SU-DHL-6 (cell line): ENCODE measurements around the gene CGB2.
"Not testable (repeated sequence)": the region's sequence is repeated elsewhere in the genome, so short reads cannot be mapped to it uniquely, and the experiment has no call there.

Experiments used
- H2AFZ ChIP-seq: fragments of 200-600 bp; sonication (generic); 2 replicates; pipeline ENCODE4 v1.6.1; 2014; ENCODE audit warnings: low read depth, mild to moderate bottlenecking, moderate library complexity, mixed read lengths, antibody characterized with exemption, low read length; ENCODE audit not compliant: severe bottlenecking
- H3F3A ChIP-seq: fragments of 200-600 bp; shearing (Covaris generic); 2 replicates; pipeline ENCODE4 v1.6.0; 2016; ENCODE audit warnings: antibody characterized with exemption, mild to moderate bottlenecking; ENCODE audit not compliant: insufficient read depth
- H3K27ac ChIP-seq: fragments of 200-600 bp; sonication (generic); 2 replicates; pipeline ENCODE4 v1.5.1; 2016; ENCODE audit warnings: low read depth, mild to moderate bottlenecking, low read length, moderate library complexity, mixed read lengths
- H3K27me3 ChIP-seq: fragments of 200-600 bp; sonication (generic), shearing (Covaris generic); 2 replicates; pipeline ENCODE4 v1.6.0; 2014; ENCODE audit warnings: mild to moderate bottlenecking, low read length
- H3K36me3 ChIP-seq: fragments of 200-600 bp; sonication (generic); 2 replicates; pipeline ENCODE4 v1.6.1; 2014; ENCODE audit warnings: mild to moderate bottlenecking, low read length, mixed read lengths
- H3K4me2 ChIP-seq: fragments of 300-600, 200-600 bp; shearing (Covaris generic), sonication (generic); 2 replicates; pipeline ENCODE4 v1.6.0; 2014; ENCODE audit warnings: low read length, low read depth, mild to moderate bottlenecking; ENCODE audit not compliant: poor library complexity, severe bottlenecking
- H3K4me3 ChIP-seq: fragments of 200-600 bp; sonication (generic); 2 replicates; pipeline ENCODE4 v1.5.1; 2014; ENCODE audit warnings: antibody characterized with exemption, low read length, mild to moderate bottlenecking, mixed read lengths; ENCODE audit not compliant: insufficient read depth, poor library complexity, severe bottlenecking
- H3K79me2 ChIP-seq: fragments of 200-600 bp; sonication (generic); 2 replicates; pipeline ENCODE4 v1.6.1; 2014; ENCODE audit warnings: mild to moderate bottlenecking, low read length, moderate library complexity; ENCODE audit not compliant: insufficient read depth
- H3K9ac ChIP-seq: fragments of 200-600 bp; sonication (generic); 2 replicates; pipeline ENCODE4 v1.7.0; 2014; ENCODE audit warnings: mild to moderate bottlenecking, low read length
- H3K9me2 ChIP-seq: fragments of 200-600 bp; sonication (generic); replicated peaks from 2 replicates; pipeline ENCODE4 v1.6.1; 2014; ENCODE audit warnings: low read length; ENCODE audit not compliant: insufficient read depth
- H3K9me3 ChIP-seq: fragments of 200-600 bp; sonication (generic); 2 replicates; pipeline ENCODE4 v1.6.1; 2014; ENCODE audit warnings: low read length, mixed read lengths; ENCODE audit not compliant: insufficient read depth
- H4K20me1 ChIP-seq: fragments of 200-600 bp; sonication (generic); 2 replicates; pipeline ENCODE4 v1.6.1; 2014; ENCODE audit warnings: low read depth, mild to moderate bottlenecking, antibody characterized with exemption, low read length, moderate library complexity, mixed read lengths
- CTCF ChIP-seq: fragments of 200-600 bp; sonication (generic); IDR thresholded peaks from one replicate; pipeline ENCODE4 v1.5.1; 2017; ENCODE audit warnings: antibody characterized with exemption, mild to moderate bottlenecking, low read length, moderate library complexity; ENCODE audit not compliant: insufficient read depth, poor library complexity, severe bottlenecking
- EZH2phosphoT487 ChIP-seq: fragments of 200-600 bp; sonication (generic), shearing (Covaris generic); conservative IDR thresholded peaks from 2 replicates; pipeline ENCODE4 v1.6.1; 2018; ENCODE audit warnings: mild to moderate bottlenecking, antibody characterized with exemption, low read length, moderate library complexity, mixed read lengths

CGB2 gene

GRCh38 chr19:49042177-49042576, 10.5 kb downstream of the CGB2 start:
- H3K36me3 ChIP-seq = no peaks in the 10 kb centered on the region
- no peaks in the 10 kb centered on the region for H3K27me3 ChIP-seq
- no peak overlapping the region for H3K27ac ChIP-seq
- no peak overlapping the region for H3K4me3 ChIP-seq
- no peak overlapping the region for H3K4me2 ChIP-seq
- H3K9ac ChIP-seq = no peak overlapping the region
- H2AFZ ChIP-seq = no peak overlapping the region
- TF ChIP-seq EZH2phosphoT487 (no peak), CTCF (no peak)
- no peaks in the 10 kb centered on the region for H3K79me2 ChIP-seq
- H3K9me2 ChIP-seq = no peaks in the 10 kb centered on the region
- no peaks in the 10 kb centered on the region for H4K20me1 ChIP-seq
- H3K9me3 ChIP-seq = no peaks in the 10 kb centered on the region
- no peaks in the 10 kb centered on the region for H3F3A ChIP-seq

DNA sequence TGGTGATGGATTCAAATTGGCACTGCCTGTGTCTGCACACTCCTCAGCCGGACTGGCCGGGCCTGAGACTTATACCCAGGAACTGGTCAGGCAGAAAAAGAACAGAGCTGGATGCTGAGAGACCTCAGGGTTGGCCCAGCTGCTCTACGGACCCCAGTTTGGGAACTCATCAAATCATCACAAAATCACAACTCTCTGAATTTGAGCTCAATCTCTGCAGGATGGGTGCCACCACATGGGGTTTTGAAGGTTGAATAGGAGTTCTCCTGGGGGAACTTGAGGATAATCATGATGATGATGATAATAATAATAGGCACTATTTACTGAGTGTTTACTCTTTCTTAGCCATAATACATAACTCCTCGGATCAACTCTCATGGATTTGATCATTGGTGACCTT, 11.0 kb downstream of the CGB2 start:
- not testable (repeated sequence) for H3K9me2 ChIP-seq, H2AFZ ChIP-seq

GRCh38 chr19:49043548-49043947, 11.9 kb downstream of the CGB2 start, which contains the start of gene CGB5:
Gene CGB5, plus strand, starts transcription at chr19:49043848. Its CDS starts 362 bp downstream, at chr19:49044210.
- H3K9ac ChIP-seq, H2AFZ ChIP-seq, H3K36me3 ChIP-seq, H3K79me2 ChIP-seq, H3F3A ChIP-seq, H3K27me3 ChIP-seq, H3K9me2 ChIP-seq, H4K20me1 ChIP-seq, H3K9me3 ChIP-seq, H3K27ac ChIP-seq, H3K4me2 ChIP-seq, H3K4me3 ChIP-seq: not testable (repeated sequence)

More for the DNA sequence above, 11.0 kb downstream of the CGB2 start:
- H3K4me2 ChIP-seq, H3K9me3 ChIP-seq, H3K9ac ChIP-seq, H3K27me3 ChIP-seq, H3K27ac ChIP-seq, H3K36me3 ChIP-seq, H3F3A ChIP-seq, H3K4me3 ChIP-seq, H3K79me2 ChIP-seq, H4K20me1 ChIP-seq: not testable (repeated sequence)

DNA sequence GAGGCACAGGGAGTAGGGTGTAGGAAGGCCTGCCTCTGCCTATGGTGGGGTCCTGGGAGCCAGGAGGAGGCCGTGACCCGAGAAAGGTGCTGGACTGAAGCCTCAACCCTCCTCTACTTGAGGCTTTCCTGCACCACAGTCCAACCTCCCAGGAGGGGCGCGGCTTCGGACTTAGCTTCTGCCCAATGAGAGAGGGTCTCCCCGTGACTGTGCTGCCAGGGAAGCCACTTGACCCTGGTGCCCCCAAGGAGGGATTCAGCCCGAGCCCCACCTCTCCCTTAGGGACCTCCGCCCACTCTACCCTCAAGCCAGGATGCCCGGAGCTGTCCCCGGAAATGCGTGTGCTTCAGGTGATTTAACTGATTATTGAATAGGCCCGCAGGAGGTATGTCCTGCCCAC, 17.3 kb downstream of the CGB2 start, which contains the start of gene CGB8:
Gene CGB8, minus strand, starts transcription at position 101 of the 400 bp plus-strand sequence. CDS start 372 bp downstream, outside the sequence.
- not testable (repeated sequence) for H4K20me1 ChIP-seq, H3K4me3 ChIP-seq, H3K9me3 ChIP-seq, H3K27ac ChIP-seq, H2AFZ ChIP-seq, H3K9me2 ChIP-seq, H3K9ac ChIP-seq, H3F3A ChIP-seq, H3K36me3 ChIP-seq, H3K27me3 ChIP-seq, H3K79me2 ChIP-seq, H3K4me2 ChIP-seq

GRCh38 chr19:49049834-49050233, 18.1 kb downstream of the CGB2 start:
- not testable (repeated sequence) for H4K20me1 ChIP-seq, H3K9me3 ChIP-seq, H3K9ac ChIP-seq, H2AFZ ChIP-seq, H3K79me2 ChIP-seq, H3K9me2 ChIP-seq, H3K36me3 ChIP-seq, H3K4me2 ChIP-seq, H3F3A ChIP-seq, H3K4me3 ChIP-seq, H3K27me3 ChIP-seq, H3K27ac ChIP-seq

DNA sequence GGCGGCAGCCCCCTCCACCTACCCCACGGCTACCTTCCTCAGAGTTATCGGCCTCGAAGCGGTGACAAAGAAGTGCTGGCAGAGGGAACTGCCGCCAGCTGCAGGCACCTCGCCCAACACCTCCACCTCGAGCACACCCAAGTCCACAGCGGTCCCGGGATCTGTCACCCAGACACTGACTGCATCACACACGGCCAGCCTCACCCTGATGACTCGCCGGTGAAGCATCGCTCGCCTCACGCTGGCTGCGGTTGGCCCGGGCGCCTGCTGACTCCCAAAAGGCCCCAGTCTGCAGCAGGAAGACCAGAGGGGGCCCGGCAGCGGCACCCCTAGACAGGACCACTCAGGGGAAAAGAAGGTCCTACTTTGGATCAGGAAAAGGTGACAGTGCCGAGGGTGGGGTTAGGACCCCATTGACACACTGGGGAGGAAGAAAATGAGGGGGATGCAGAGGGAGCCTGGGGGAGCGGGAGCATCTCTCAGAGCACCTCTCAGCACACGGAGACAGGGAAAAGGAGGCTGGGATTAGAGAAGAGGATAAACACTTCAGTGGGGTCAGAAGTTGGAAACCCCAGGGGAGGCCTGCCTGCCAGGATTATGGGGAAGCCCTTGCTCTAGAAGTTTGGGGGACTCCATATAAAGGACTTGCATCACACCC, 18.8 kb downstream of the CGB2 start:
- not testable (repeated sequence) for H3K27me3 ChIP-seq, H3F3A ChIP-seq, H3K27ac ChIP-seq, H3K4me2 ChIP-seq, H3K36me3 ChIP-seq, H3K79me2 ChIP-seq, H3K4me3 ChIP-seq, H3K9ac ChIP-seq, H4K20me1 ChIP-seq, H3K9me2 ChIP-seq, H3K9me3 ChIP-seq, H2AFZ ChIP-seq
